ENCODE results near the gene TEX55. TPM values are rescaled to one million over a fixed set of nuclear protein-coding genes. Genes with fewer than 3 reads are reported as not detected.

Gene TEX55
- total RNA-seq, 2 donors from 2014 or later: not detected

GRCh38 chr3:119181765-119182164 is 35.8 kb downstream of the TEX55 start:
- Histone ChIP-seq H3K27ac (no peak overlapping the region), H3K27me3 (no peaks in the 10 kb centered on the region), H3K4me1 (no peaks in the 10 kb centered on the region), H3K9me3 (no peaks in the 10 kb centered on the region), H3K4me3 (no peak overlapping the region), H3K36me3 (no peaks in the 10 kb centered on the region)
- no peak for DNase-seq (ENCODE audit: low spot score)
- TF ChIP-seq, protein P1, sequence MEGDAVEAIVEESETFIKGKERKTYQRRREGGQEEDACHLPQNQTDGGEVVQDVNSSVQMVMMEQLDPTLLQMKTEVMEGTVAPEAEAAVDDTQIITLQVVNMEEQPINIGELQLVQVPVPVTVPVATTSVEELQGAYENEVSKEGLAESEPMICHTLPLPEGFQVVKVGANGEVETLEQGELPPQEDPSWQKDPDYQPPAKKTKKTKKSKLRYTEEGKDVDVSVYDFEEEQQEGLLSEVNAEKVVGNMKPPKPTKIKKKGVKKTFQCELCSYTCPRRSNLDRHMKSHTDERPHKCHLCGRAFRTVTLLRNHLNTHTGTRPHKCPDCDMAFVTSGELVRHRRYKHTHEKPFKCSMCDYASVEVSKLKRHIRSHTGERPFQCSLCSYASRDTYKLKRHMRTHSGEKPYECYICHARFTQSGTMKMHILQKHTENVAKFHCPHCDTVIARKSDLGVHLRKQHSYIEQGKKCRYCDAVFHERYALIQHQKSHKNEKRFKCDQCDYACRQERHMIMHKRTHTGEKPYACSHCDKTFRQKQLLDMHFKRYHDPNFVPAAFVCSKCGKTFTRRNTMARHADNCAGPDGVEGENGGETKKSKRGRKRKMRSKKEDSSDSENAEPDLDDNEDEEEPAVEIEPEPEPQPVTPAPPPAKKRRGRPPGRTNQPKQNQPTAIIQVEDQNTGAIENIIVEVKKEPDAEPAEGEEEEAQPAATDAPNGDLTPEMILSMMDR (IDR thresholded peaks at IDR 0.05): no peak

DNA sequence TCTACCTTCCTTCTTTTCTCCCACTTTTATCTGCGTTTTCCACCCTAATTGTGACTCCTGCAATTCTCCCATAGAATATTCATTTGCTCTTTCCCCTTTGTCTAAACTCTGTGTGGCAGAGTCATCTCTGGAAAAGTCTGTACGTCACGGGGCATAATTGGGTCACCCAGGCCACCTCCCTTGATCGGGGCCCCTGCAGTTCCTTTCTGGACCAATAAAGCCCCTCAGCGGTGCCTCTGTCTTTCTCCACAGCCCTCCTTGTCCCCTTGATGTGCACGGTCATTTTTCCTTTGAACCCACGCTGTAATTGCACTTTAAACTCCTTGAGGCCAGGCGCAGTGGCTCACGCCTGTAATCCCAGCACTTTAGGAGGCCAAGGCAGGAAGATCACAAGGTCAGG is 38.1 kb downstream of the TEX55 start:
- Histone ChIP-seq H3K27me3 (no peaks in the 10 kb centered on the region), H3K9me3 (no peaks in the 10 kb centered on the region), H3K36me3 (no peaks in the 10 kb centered on the region), H3K4me1 (no peaks in the 10 kb centered on the region), H3K4me3 (no peak overlapping the region), H3K27ac (no peak overlapping the region)
- TF ChIP-seq, protein P1 (IDR thresholded peaks at IDR 0.05): no peak
- no peak for DNase-seq (ENCODE audit: low spot score)

GRCh38 chr3:119184796-119185570 is 39.0 kb downstream of the TEX55 start:
- TF ChIP-seq, protein P1 (IDR thresholded peaks at IDR 0.05): no peak
- H3K9me3 ChIP-seq: no peaks in the 10 kb centered on the region
- H3K36me3 ChIP-seq: no peaks in the 10 kb centered on the region
- DNase-seq (ENCODE audit: low spot score): no peak
- no peak overlapping the region for H3K27ac ChIP-seq
- H3K4me1 ChIP-seq: no peaks in the 10 kb centered on the region
- no peaks in the 10 kb centered on the region for H3K27me3 ChIP-seq
- no peak overlapping the region for H3K4me3 ChIP-seq

DNA sequence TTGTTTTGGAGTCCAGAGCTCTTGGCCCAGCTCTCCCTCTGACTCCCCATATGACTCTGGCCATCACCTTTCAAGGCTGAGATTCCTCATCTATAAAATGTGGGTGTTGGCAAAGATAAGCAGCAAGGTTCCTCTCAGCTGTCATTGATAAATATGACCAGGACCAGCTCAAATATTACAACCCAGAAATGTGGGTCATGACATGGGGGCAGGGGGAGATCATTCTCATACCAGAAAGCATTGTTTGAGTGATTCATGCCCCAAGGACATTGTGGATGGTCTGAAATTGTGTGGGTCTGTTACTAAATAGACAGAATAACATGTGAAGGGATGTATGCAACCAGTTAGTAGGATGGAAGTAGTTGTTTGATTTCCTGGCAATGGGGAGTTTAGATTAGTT is 41.3 kb downstream of the TEX55 start:
- TF ChIP-seq, protein P1 (IDR thresholded peaks at IDR 0.05): no peak
- Histone ChIP-seq H3K27me3 (no peaks in the 10 kb centered on the region), H3K27ac (no peak overlapping the region), H3K4me1 (no peaks in the 10 kb centered on the region), H3K9me3 (no peaks in the 10 kb centered on the region), H3K4me3 (no peak overlapping the region), H3K36me3 (no peaks in the 10 kb centered on the region)
- DNase-seq (ENCODE audit: low spot score): no peak

DNA sequence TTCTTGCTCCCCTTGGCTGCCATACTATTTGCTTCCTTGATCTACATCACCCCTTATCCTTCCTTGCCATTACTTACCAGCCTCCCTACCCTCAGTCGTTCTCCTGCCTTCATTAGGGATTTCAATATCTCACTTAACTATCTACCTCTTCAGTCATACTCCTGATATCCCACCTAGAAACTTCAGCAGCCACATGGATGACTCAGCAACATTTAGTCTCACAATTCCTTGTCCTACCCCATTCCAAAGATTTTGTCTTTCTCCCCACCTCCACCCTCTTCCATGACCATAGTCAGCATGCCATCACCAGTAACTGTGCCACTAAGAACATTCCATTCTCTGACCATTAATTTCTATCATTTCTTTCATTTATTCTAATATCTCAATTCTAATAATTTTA is 45.8 kb downstream of the TEX55 start:
- H3K4me1 ChIP-seq: no peaks in the 10 kb centered on the region
- no peak for DNase-seq (ENCODE audit: low spot score)
- no peaks in the 10 kb centered on the region for H3K36me3 ChIP-seq
- H3K9me3 ChIP-seq: no peaks in the 10 kb centered on the region
- no peak overlapping the region for H3K4me3 ChIP-seq
- TF ChIP-seq, protein P1 (IDR thresholded peaks at IDR 0.05): no peak
- no peaks in the 10 kb centered on the region for H3K27me3 ChIP-seq
- H3K27ac ChIP-seq: no peak overlapping the region

Measured in right atrium auricular region (tissue), 2 donors.